HepG2 (cell line): Measurements from ENCODE around the gene ZBTB7C. TPM values are rescaled to one million over a fixed set of nuclear protein-coding genes. Genes with fewer than 3 reads are reported as not detected.

Source experiments
- ATAC-seq: fragments of 200-7000 bp; cut with Tn5 transposase; 3 replicates; pipeline ENCODE4 v1.9.1; 2020; ENCODE audit warnings: mild to moderate bottlenecking, moderate library complexity
- BruUV-seq: library from RNA; stranded (reverse); fragments of 400-500 nt; replicated peaks from 2 replicates; lab custom pipeline; 2021; lab: Mats Ljungman, UMichigan
- CTCF ChIA-PET: fragments of 300-600 bp; formaldehyde crosslinking; extraction: SDS; loops from one replicate; lab custom pipeline; 2021; ENCODE audit warnings: low total read pairs, inconsistent platforms, low intra/inter-chr PET ratio; lab: Yijun Ruan, JAX
- POLR2A ChIA-PET: fragments of 350-600 bp; sonication (Branson Sonifier 250); formaldehyde crosslinking; loops from one replicate; lab custom pipeline; 2020; ENCODE audit warnings: antibody characterized with exemption, inconsistent platforms; lab: Yijun Ruan, JAX
- DNase-seq: peaks from one replicate; pipeline ENCODE4 v3.0.0-alpha.2; 2015; ENCODE audit warnings: low spot score
- FAIRE-seq: peaks from 3 replicates; lab custom pipeline; 2011; peaks lifted over from hg19 to GRCh38; lab: Jason Lieb, UNC
- H2AFZ ChIP-seq: one replicate; pipeline ENCODE4 v1.6.1; 2011; ENCODE audit warnings: low read length, inconsistent platforms
- H3K27ac ChIP-seq: fragments of 300-600 bp; 3 replicates; pipeline ENCODE4 v1.8.0; 2011; ENCODE audit warnings: mixed run types, mild to moderate bottlenecking, mixed read lengths, low read length, inconsistent platforms; ENCODE audit not compliant: insufficient read depth; ENCODE audit errors: extremely low read length
- H3K27me3 ChIP-seq, 2 experiments: fragments of 200-600 bp in 1 of 2; 2 replicates in 1 of 2; 3 replicates in 1 of 2; pipeline versions ENCODE4 v1.6.0 to v1.8.0; 2011; ENCODE audit warnings: low read length in 2 of 2, mild to moderate bottlenecking in 2 of 2, moderate library complexity in 2 of 2, inconsistent platforms in 1 of 2; ENCODE audit not compliant: insufficient read depth in 2 of 2, control insufficient read depth in 1 of 2
- H3K36me3 ChIP-seq, 2 experiments: fragments of 200-600 bp in 1 of 2; replicated peaks in 1 of 2; 2 replicates in 1 of 2; 3 replicates in 1 of 2; pipeline versions ENCODE4 v1.5.1 to v1.8.0; 2011; ENCODE audit warnings: low read length in 2 of 2, inconsistent platforms in 1 of 2; ENCODE audit not compliant: insufficient read depth in 2 of 2, control insufficient read depth in 1 of 2
- H3K4me1 ChIP-seq: 2 replicates; pipeline ENCODE4 v1.5.1; 2012; ENCODE audit warnings: low read length, inconsistent platforms; ENCODE audit not compliant: insufficient read depth
- H3K4me2 ChIP-seq: 2 replicates; pipeline ENCODE4 v1.6.0; 2011; ENCODE audit warnings: low read depth, low read length, inconsistent platforms
- H3K4me3 ChIP-seq, 3 experiments: fragments of 200-600 bp in 1 of 3; sonication (generic), shearing (Covaris generic) in 1 of 3; replicated peaks in 1 of 3; 2 replicates each; pipeline ENCODE4 v1.5.1; 2011 to 2016; ENCODE audit warnings: low read length in 3 of 3, inconsistent platforms in 2 of 3, low read depth in 2 of 3, mild to moderate bottlenecking in 2 of 3, control low read depth in 1 of 3, mixed read lengths in 1 of 3; ENCODE audit not compliant: insufficient read depth in 1 of 3
- H3K79me2 ChIP-seq: one replicate; pipeline ENCODE4 v1.6.1; 2011; ENCODE audit warnings: low read length, inconsistent platforms; ENCODE audit not compliant: insufficient read depth
- H3K9ac ChIP-seq: 2 replicates; pipeline ENCODE4 v1.6.0; 2011; ENCODE audit warnings: mild to moderate bottlenecking, low read depth, low read length, inconsistent platforms; ENCODE audit not compliant: insufficient read depth
- H3K9me3 ChIP-seq: 2 replicates; pipeline ENCODE4 v1.5.1; 2012; ENCODE audit warnings: mild to moderate bottlenecking, low read length
- H4K20me1 ChIP-seq: 2 replicates; pipeline ENCODE4 v1.6.0; 2011; ENCODE audit warnings: inconsistent platforms, mild to moderate bottlenecking, low read length, moderate library complexity; ENCODE audit not compliant: insufficient read depth
- ZBTB40 ChIP-seq, 2 experiments: fragments of 450-650 bp in 1 of 2; sonication (generic) in 1 of 2; formaldehyde crosslinking in 1 of 2; IDR thresholded peaks; 2 replicates each; pipeline versions ENCODE4 v1.6.1 to v1.8.0; 2016 to 2022; ENCODE audit warnings: antibody characterized with exemption in 1 of 2, mild to moderate bottlenecking in 1 of 2, missing genetic modification reagents in 1 of 2
- WGBS: methylation state at CpG from one replicate; pipeline ENCODE4 v1.1.6; 2017; ENCODE audit warnings: low lambda C conversion rate; 5-methylcytosine and 5-hydroxymethylcytosine counted together
- in situ Hi-C: cut with HindIII; loops from 2 replicates; pipeline ENCODE4 v1.10.0; 2017; ENCODE audit warnings: low pct_unique_long_range_greater_than_20kb; ENCODE audit not compliant: extremely low pct_ligation_motif_present
- intact Hi-C: fragments of 100-400 bp; cut with micrococcal nuclease; formaldehyde crosslinking; loops from one replicate; pipeline ENCODE4 v1.10.0; 2022; ENCODE audit not compliant: unreplicated experiment
- polyA plus RNA-seq, 8 experiments: library from polyadenylated mRNA; depleted of rRNA in 3 of 8; stranded (reverse) in 7 of 8; unstranded in 1 of 8; fragments of >200 nt; fragmentation: Illumina TruSeq in 4 of 8; extraction: Trizol in 4 of 8; gene quantifications; 2 replicates each; pipeline versions ENCODE4 v1.2.1 to v1.2.3, GENCODE V29; 2011 to 2016; ENCODE audit warnings: low read depth in 4 of 8, missing spikeins in 1 of 8, mixed read lengths in 1 of 8; ENCODE audit not compliant: insufficient read depth in 1 of 8
- total RNA-seq, 5 experiments: library from RNA; depleted of rRNA; stranded (reverse); fragments of >200 nt; fragmentation: Illumina TruSeq; extraction: Trizol; gene quantifications; 2 replicates each; pipeline ENCODE4 v1.2.3, GENCODE V29; 2016; ENCODE audit warnings: low read depth in 1 of 5

ZBTB7C gene
- total and polyA plus RNA-seq, 2 of the 13 experiments (the other 11 are each of a cell fraction or from before 2014, with no cell fraction given) = 0.01 to 0.04 TPM

- no TSS peak for BruUV-seq
- Histone ChIP-seq H3K27ac (no peak overlapping the region), H3K4me2 (no peak overlapping the region), H3K4me3 (no peak overlapping the region), H3K27me3 (peaks cover 4 to 6% of the 10 kb centered on the region in 2 experiments; a peak in 3 of 5 replicates), H4K20me1 (no peaks in the 10 kb centered on the region), H3K79me2 (no peaks in the 10 kb centered on the region), H2AFZ (no peak overlapping the region), H3K9me3 (no peaks in the 10 kb centered on the region), H3K36me3 (no peaks in the 10 kb centered on the region), H3K4me1 (peaks cover 9% of the 10 kb centered on the region; the same call in 1 of the 2 replicates), H3K9ac (no peak overlapping the region)
- in situ Hi-C loops (no loop called here), intact Hi-C loops (no loop called here)
- no peak for ATAC-seq
- TF ChIP-seq ZBTB40 (IDR thresholded peaks at IDR 0.05) (no peak), ZBTB40 (CRISPR knock-in tag; IDR thresholded peaks at IDR 0.05) (no peak)
- WGBS = 18% methylated on average over 3 of the region's 3 CpGs
- POLR2A ChIA-PET = no interaction called here
- FAIRE-seq = no peak
- CTCF ChIA-PET = no interaction called here
- no peak for DNase-seq
Measured at GRCh38 chr18:48181087-48181823, 227.9 kb downstream of the ZBTB7C start.
